SK-N-SH (cell line): ENCODE results near the gene DHX35. TPM values are rescaled to one million over a fixed set of nuclear protein-coding genes. Genes with fewer than 3 reads are reported as not detected.

Experiments
- CTCF ChIA-PET: fragments of 300-600, 350-600 bp; formaldehyde crosslinking; extraction: SDS; loops from one replicate; lab custom pipeline; 2021; lab: Yijun Ruan, JAX
- POLR2A ChIA-PET: fragments of 350-600 bp; sonication (Branson Sonifier 250); formaldehyde crosslinking; extraction: SDS; loops from one replicate; lab custom pipeline; 2020; ENCODE audit warnings: antibody characterized with exemption, inconsistent platforms; lab: Yijun Ruan, JAX
- DNase-seq: peaks from one replicate; pipeline ENCODE4 v3.0.0; 2012
- H2AFZ ChIP-seq: fragments of 200-600 bp; sonication (generic); 2 replicates; pipeline ENCODE4 v1.8.1; 2016; ENCODE audit warnings: antibody characterized with exemption, mild to moderate bottlenecking, low read depth
- H3F3A ChIP-seq: fragments of 200-600 bp; sonication (generic); replicated peaks from 2 replicates; pipeline ENCODE3; 2016; ENCODE audit warnings: antibody characterized with exemption, mild to moderate bottlenecking; ENCODE audit not compliant: insufficient read depth
- H3K27ac ChIP-seq, 2 experiments: fragments of 200-500 bp in 1 of 2; fragments of 200-600 bp in 1 of 2; sonication (Bioruptor generic) in 1 of 2; sonication (generic), shearing (Covaris generic) in 1 of 2; 2 replicates each; pipeline versions ENCODE4 v1.5.1 to v1.6.1; 2014 to 2016; ENCODE audit warnings: low read depth in 2 of 2, inconsistent platforms in 1 of 2, low read length in 1 of 2, mild to moderate bottlenecking in 1 of 2, mixed read lengths in 1 of 2
- H3K27me3 ChIP-seq: fragments of 200-600 bp; sonication (generic), shearing (Covaris generic); 2 replicates; pipeline ENCODE4 v1.6.1; 2016; ENCODE audit warnings: mixed run types; ENCODE audit not compliant: insufficient read depth
- H3K36me3 ChIP-seq, 2 experiments: fragments of 200-500 bp in 1 of 2; fragments of 200-600 bp in 1 of 2; sonication (Bioruptor generic) in 1 of 2; sonication (generic) in 1 of 2; replicated peaks in 1 of 2; 2 replicates each; pipeline versions ENCODE3 to v1.5.1; 2014 to 2016; ENCODE audit warnings: low read length in 1 of 2, mild to moderate bottlenecking in 1 of 2; ENCODE audit not compliant: insufficient read depth in 2 of 2, control insufficient read depth in 1 of 2
- H3K4me1 ChIP-seq, 2 experiments: fragments of 200-500 bp in 1 of 2; fragments of 200-600 bp in 1 of 2; sonication (Bioruptor generic) in 1 of 2; sonication (generic), shearing (Covaris generic) in 1 of 2; 2 replicates each; pipeline versions ENCODE4 v1.5.1 to v1.6.1; 2014 to 2016; ENCODE audit warnings: low read depth in 1 of 2, low read length in 1 of 2, mixed run types in 1 of 2; ENCODE audit not compliant: insufficient read depth in 2 of 2, control insufficient read depth in 1 of 2
- H3K4me2 ChIP-seq: fragments of 200-600 bp; sonication (generic), shearing (Covaris generic); 2 replicates; pipeline ENCODE4 v1.6.1; 2017; ENCODE audit warnings: mixed run types
- H3K4me3 ChIP-seq, 2 experiments: fragments of 200-500 bp in 1 of 2; fragments of 200-600 bp in 1 of 2; sonication (Bioruptor generic) in 1 of 2; sonication (generic), shearing (Covaris generic) in 1 of 2; 2 replicates each; pipeline versions ENCODE4 v1.5.1 to v1.8.1; 2014 to 2016; ENCODE audit warnings: low read depth in 2 of 2, inconsistent platforms in 1 of 2, low read length in 1 of 2, mild to moderate bottlenecking in 1 of 2, mixed read lengths in 1 of 2, moderate library complexity in 1 of 2
- H3K79me2 ChIP-seq: fragments of 200-600 bp; sonication (generic); 2 replicates; pipeline ENCODE4 v1.8.1; 2017; ENCODE audit warnings: mild to moderate bottlenecking; ENCODE audit not compliant: insufficient read depth
- H3K9ac ChIP-seq: fragments of 200-600 bp; sonication (generic); 2 replicates; pipeline ENCODE4 v1.6.1; 2017; ENCODE audit warnings: mixed run types
- H3K9me2 ChIP-seq: fragments of 200-600 bp; sonication (generic); 2 replicates; pipeline ENCODE4 v1.6.1; 2017; ENCODE audit warnings: mixed run types
- H3K9me3 ChIP-seq: fragments of 200-600 bp; sonication (generic); 2 replicates; pipeline ENCODE4 v1.6.1; 2017; ENCODE audit warnings: mixed run types, mild to moderate bottlenecking, moderate library complexity
- H4K20me1 ChIP-seq: fragments of 200-600 bp; sonication (generic); 2 replicates; pipeline ENCODE4 v1.6.1; 2017; ENCODE audit warnings: mild to moderate bottlenecking, mixed run types; ENCODE audit not compliant: insufficient read depth
- CHD2 ChIP-seq: fragments of 150-350 bp; IDR thresholded peaks from 2 replicates; pipeline ENCODE4 v1.6.1; 2018; ENCODE audit warnings: low read length; ENCODE audit not compliant: partially characterized antibody
- EZH2phosphoT487 ChIP-seq: fragments of 200-600 bp; sonication (generic); IDR thresholded peaks from 2 replicates; pipeline ENCODE4 v1.6.1; 2017; ENCODE audit warnings: low read depth, mixed run types, mild to moderate bottlenecking, antibody characterized with exemption, moderate library complexity, borderline replicate concordance
- FOXJ3 ChIP-seq: sonication (generic); formaldehyde crosslinking; IDR thresholded peaks from 2 replicates; pipeline ENCODE4 v1.5.1; 2020; ENCODE audit warnings: mild to moderate bottlenecking, missing genetic modification reagents
- FOXM1 ChIP-seq: IDR thresholded peaks from 2 replicates; pipeline ENCODE4 v1.4.0; 2012; ENCODE audit warnings: low read depth, mild to moderate bottlenecking
- GABPA ChIP-seq: IDR thresholded peaks from 2 replicates; pipeline ENCODE4 v1.4.0; 2012; ENCODE audit warnings: low read depth, mild to moderate bottlenecking
- GATA2 ChIP-seq: sonication (generic); formaldehyde crosslinking; IDR thresholded peaks from 2 replicates; pipeline ENCODE4 v1.5.0; 2020; ENCODE audit warnings: mild to moderate bottlenecking, missing genetic modification reagents
- JUND ChIP-seq: IDR thresholded peaks from 2 replicates; pipeline ENCODE4 v1.4.0; 2012
- MAX ChIP-seq: IDR thresholded peaks from 2 replicates; pipeline ENCODE4 v1.4.0; 2012; ENCODE audit warnings: low read depth
- NFIC ChIP-seq: IDR thresholded peaks from 2 replicates; pipeline ENCODE4 v1.4.0; 2012; ENCODE audit warnings: borderline replicate concordance
- NRF1 ChIP-seq: IDR thresholded peaks from 2 replicates; pipeline ENCODE4 v1.6.1; 2012; ENCODE audit warnings: low read depth, mild to moderate bottlenecking, low read length
- POLR2AphosphoS5 ChIP-seq: IDR thresholded peaks from 2 replicates; pipeline ENCODE4 v1.6.1; 2012; ENCODE audit warnings: low read depth, low read length
- RAD21 ChIP-seq: IDR thresholded peaks from 2 replicates; pipeline ENCODE4 v1.6.1; 2012; ENCODE audit warnings: mild to moderate bottlenecking, low read length
- RCOR1 ChIP-seq: fragments of 150-350 bp; IDR thresholded peaks from 2 replicates; pipeline ENCODE4 v1.6.1; 2017; ENCODE audit warnings: antibody characterized with exemption, low read length
- REST ChIP-seq: IDR thresholded peaks from 2 replicates; pipeline ENCODE4 v1.6.1; 2012; ENCODE audit warnings: mild to moderate bottlenecking, low read depth, low read length, moderate library complexity
- RXRA ChIP-seq: IDR thresholded peaks from 2 replicates; pipeline ENCODE4 v1.4.0; 2012; ENCODE audit warnings: low read depth, mild to moderate bottlenecking, borderline replicate concordance
- SIN3A ChIP-seq: IDR thresholded peaks from 2 replicates; pipeline ENCODE4 v1.6.1; 2012; ENCODE audit warnings: low read depth, mild to moderate bottlenecking, low read length, moderate library complexity, borderline replicate concordance
- SMC3 ChIP-seq: IDR thresholded peaks from 2 replicates; pipeline ENCODE4 v1.6.1; 2012; ENCODE audit warnings: low read depth, low read length, improper control_type of control experiment
- USF1 ChIP-seq: IDR thresholded peaks from 2 replicates; pipeline ENCODE4 v1.4.0; 2012; ENCODE audit warnings: low read depth, borderline replicate concordance
- USF2 ChIP-seq: fragments of 150-350 bp; IDR thresholded peaks from 2 replicates; pipeline ENCODE4 v1.6.1; 2017; ENCODE audit warnings: antibody characterized with exemption, low read length, low read depth, borderline replicate concordance
- WGBS: methylation state at CpG from one replicate; pipeline ENCODE4 v1.1.6; 2017; ENCODE audit warnings: low lambda C conversion rate; 5-methylcytosine and 5-hydroxymethylcytosine counted together
- polyA plus RNA-seq, 3 experiments: library from polyadenylated mRNA; depleted of rRNA; stranded (reverse); fragments of >200 nt; gene quantifications; 2 replicates each; pipeline ENCODE4 v1.2.3, GENCODE V29; 2012

DHX35 gene
- polyA plus RNA-seq, 1 of the 3 experiments (the other 2 are of a cell fraction) = 17.1 TPM

- H3K4me1 ChIP-seq = no peaks in the 10 kb centered on the region
- no peaks in the 10 kb centered on the region for H4K20me1 ChIP-seq
- H3K9me2 ChIP-seq = no peaks in the 10 kb centered on the region
- H3F3A ChIP-seq = no peaks in the 10 kb centered on the region
- no peak overlapping the region for H3K9ac ChIP-seq
- H3K4me2 ChIP-seq = no peak overlapping the region
- POLR2A ChIA-PET = no interaction called here
- H3K79me2 ChIP-seq = no peaks in the 10 kb centered on the region
- H3K27ac ChIP-seq = no peak overlapping the region
- TF ChIP-seq RCOR1 = no peak
- no peak for TF ChIP-seq RAD21
- TF ChIP-seq EZH2phosphoT487 = no peak
- TF ChIP-seq MAX = no peak
- no peak for TF ChIP-seq POLR2AphosphoS5
- TF ChIP-seq CHD2 = no peak
- no peak for TF ChIP-seq NRF1
- no peak for TF ChIP-seq FOXJ3 (CRISPR knock-in tag)
- H2AFZ ChIP-seq = no peak overlapping the region
- H3K4me3 ChIP-seq = no peak overlapping the region
- CTCF ChIA-PET = interaction anchor here (1.2 to 1.3 kb wide), 2 partner anchors 55 to 63 kb away, joined by 3 read pairs; no protein-coding TSS in a partner anchor
- H3K27me3 ChIP-seq = no peaks in the 10 kb centered on the region
- 96% methylated on average over 9 of the region's 9 CpGs for WGBS
- DNase-seq = no peak
- peaks cover 47 to 60% of the 10 kb centered on the region in 2 experiments for H3K36me3 ChIP-seq
- no peaks in the 10 kb centered on the region for H3K9me3 ChIP-seq
Observed at GRCh38 chr20:39025883-39026282, 63.7 kb downstream of the DHX35 start.

- DNase-seq = no peak
- Histone ChIP-seq H3F3A (no peaks in the 10 kb centered on the region), H3K4me1 (no peaks in the 10 kb centered on the region), H3K4me2 (no peak overlapping the region), H3K9me2 (no peaks in the 10 kb centered on the region), H2AFZ (no peak overlapping the region), H3K9me3 (no peaks in the 10 kb centered on the region), H3K9ac (no peak overlapping the region), H3K4me3 (no peak overlapping the region), H3K36me3 (peaks cover 38 to 42% of the 10 kb centered on the region in 2 experiments), H3K27me3 (no peaks in the 10 kb centered on the region), H3K79me2 (no peaks in the 10 kb centered on the region), H4K20me1 (no peaks in the 10 kb centered on the region), H3K27ac (no peak overlapping the region)
- TF ChIP-seq REST = no peak
- TF ChIP-seq CHD2 = no peak
- no peak for TF ChIP-seq USF2
- TF ChIP-seq SMC3 = no peak
- no peak for TF ChIP-seq JUND
- TF ChIP-seq GABPA = no peak
- no peak for TF ChIP-seq SIN3A
- TF ChIP-seq FOXJ3 (CRISPR knock-in tag) = no peak
- TF ChIP-seq EZH2phosphoT487 = no peak
- no peak for TF ChIP-seq RXRA
- no peak for TF ChIP-seq USF1
- no peak for TF ChIP-seq NFIC
- no peak for TF ChIP-seq RCOR1
- no peak for TF ChIP-seq FOXM1
- no peak for TF ChIP-seq GATA2 (CRISPR knock-in tag)
- ChIA-PET CTCF (interaction anchor here (1.0 to 1.9 kb wide), 4 partner anchors 18 to 97 kb away, joined by 3 to 10 read pairs (median 4); no protein-coding TSS in a partner anchor), POLR2A (no interaction called here)
- WGBS = 94% methylated on average over 5 of the region's 5 CpGs
Observed at GRCh38 chr20:39029364-39029763, 67.2 kb downstream of the DHX35 start.
